Thyroid gland (tissue), 4 donors: Measurements from ENCODE around the gene RENBP.

Experiments
- POLR2A ChIP-seq, 2 donors: fragments of 450-650 bp; IDR thresholded peaks; one replicate each; pipeline ENCODE4 v1.6.1; 2017; ENCODE audit warnings: antibody characterized with exemption in 2 of 2, mild to moderate bottlenecking in 2 of 2, moderate library complexity in 1 of 2
- TF ChIP-seq, protein P1 (sequence below), 6 experiments: fragments of 200-600 bp in 3 of 6; fragments of 450-650 bp in 3 of 6; sonication (generic) in 3 of 6; IDR thresholded peaks; one replicate each; pipeline ENCODE4 v1.5.1; 2016 to 2019; ENCODE audit warnings: antibody characterized with exemption in 6 of 6, mild to moderate bottlenecking in 2 of 6, inconsistent platforms in 1 of 6, moderate library complexity in 1 of 6

DNA sequence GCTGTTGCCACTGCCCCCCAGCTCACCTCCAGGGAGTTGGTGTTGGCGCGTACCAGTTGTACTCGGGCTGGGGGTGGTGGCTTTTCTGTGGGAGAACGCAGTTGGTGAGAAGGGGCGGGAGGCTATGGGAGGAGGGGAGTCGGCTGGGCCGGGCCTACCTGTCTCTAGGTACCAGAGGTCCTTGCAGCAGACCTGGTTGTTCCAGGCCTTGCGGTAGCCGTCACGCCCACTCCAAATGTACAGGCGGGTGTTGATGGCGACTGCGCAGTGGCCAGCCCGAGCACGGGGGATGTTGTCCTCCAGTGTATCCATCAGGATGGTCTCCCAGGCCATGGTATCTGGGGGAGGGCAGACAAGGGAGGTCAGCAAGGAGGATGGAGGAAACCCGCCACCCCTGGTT lies 15.6 kb upstream of the RENBP start:
- TF ChIP-seq, protein P1, sequence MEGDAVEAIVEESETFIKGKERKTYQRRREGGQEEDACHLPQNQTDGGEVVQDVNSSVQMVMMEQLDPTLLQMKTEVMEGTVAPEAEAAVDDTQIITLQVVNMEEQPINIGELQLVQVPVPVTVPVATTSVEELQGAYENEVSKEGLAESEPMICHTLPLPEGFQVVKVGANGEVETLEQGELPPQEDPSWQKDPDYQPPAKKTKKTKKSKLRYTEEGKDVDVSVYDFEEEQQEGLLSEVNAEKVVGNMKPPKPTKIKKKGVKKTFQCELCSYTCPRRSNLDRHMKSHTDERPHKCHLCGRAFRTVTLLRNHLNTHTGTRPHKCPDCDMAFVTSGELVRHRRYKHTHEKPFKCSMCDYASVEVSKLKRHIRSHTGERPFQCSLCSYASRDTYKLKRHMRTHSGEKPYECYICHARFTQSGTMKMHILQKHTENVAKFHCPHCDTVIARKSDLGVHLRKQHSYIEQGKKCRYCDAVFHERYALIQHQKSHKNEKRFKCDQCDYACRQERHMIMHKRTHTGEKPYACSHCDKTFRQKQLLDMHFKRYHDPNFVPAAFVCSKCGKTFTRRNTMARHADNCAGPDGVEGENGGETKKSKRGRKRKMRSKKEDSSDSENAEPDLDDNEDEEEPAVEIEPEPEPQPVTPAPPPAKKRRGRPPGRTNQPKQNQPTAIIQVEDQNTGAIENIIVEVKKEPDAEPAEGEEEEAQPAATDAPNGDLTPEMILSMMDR (IDR thresholded peaks at IDR 0.05) = no peak
- no peak for TF ChIP-seq POLR2A (IDR thresholded peaks at IDR 0.05)
